Chondrocyte (in vitro differentiated cells): Measurements from ENCODE around the gene MFNG. TPM values are rescaled to one million over a fixed set of nuclear protein-coding genes. Genes with fewer than 3 reads are reported as not detected.
A peak's percentile ranks its signal among the peaks of the same experiment; 100 is the strongest.
"Not testable (repeated sequence)": the region's sequence is repeated elsewhere in the genome, so short reads cannot be mapped to it uniquely, and the experiment has no call there.

Experiments used
- DNase-seq: peaks from one replicate; pipeline ENCODE4 v3.0.0; 2021; ENCODE audit warnings: mixed read lengths, low spot score
- H3K27ac Mint-ChIP-seq: one replicate; pipeline ENCODE4 v1.8.0; 2021; ENCODE audit warnings: mild to moderate bottlenecking, moderate library complexity, mixed read lengths; ENCODE audit not compliant: unreplicated experiment
- H3K27me3 Mint-ChIP-seq: 2 replicates; pipeline ENCODE4 v1.8.0; 2021; ENCODE audit warnings: low read depth, mixed read lengths
- H3K36me3 Mint-ChIP-seq: 2 replicates; pipeline ENCODE4 v1.8.0; 2021; ENCODE audit warnings: low read depth, mixed read lengths
- H3K4me1 Mint-ChIP-seq: 2 replicates; pipeline ENCODE4 v1.8.0; 2021; ENCODE audit warnings: low read depth, mild to moderate bottlenecking, mixed read lengths
- H3K4me3 Mint-ChIP-seq: one replicate; pipeline ENCODE4 v1.8.0; 2021; ENCODE audit warnings: mild to moderate bottlenecking, moderate library complexity, mixed read lengths; ENCODE audit not compliant: unreplicated experiment
- H3K9me3 Mint-ChIP-seq: 2 replicates; pipeline ENCODE4 v1.8.0; 2021; ENCODE audit warnings: low read depth, mixed read lengths
- CTCF ChIP-seq: fragments of 200-600 bp; sonication (generic); IDR thresholded peaks from 2 replicates; pipeline ENCODE4 v1.5.0; 2021; ENCODE audit warnings: antibody characterized with exemption, mild to moderate bottlenecking, moderate library complexity
- total RNA-seq: library from RNA; stranded (reverse); gene quantifications from 3 replicates; pipeline ENCODE4 v1.2.1, GENCODE V29; 2021

Gene MFNG
- total RNA-seq, 1 donor from 2014 or later: 1.1 TPM

GRCh38 chr22:37473437-37473946, 12.7 kb downstream of the MFNG start:
- no peaks in the 10 kb centered on the region for H3K4me1 Mint-ChIP-seq
- H3K9me3 Mint-ChIP-seq: no peaks in the 10 kb centered on the region
- no peak overlapping the region for H3K4me3 Mint-ChIP-seq
- H3K27me3 Mint-ChIP-seq: peaks cover 13% of the 10 kb centered on the region
- no peak for TF ChIP-seq CTCF
- H3K27ac Mint-ChIP-seq: no peak overlapping the region
- DNase-seq: no peak
- no peaks in the 10 kb centered on the region for H3K36me3 Mint-ChIP-seq

GRCh38 chr22:37472418-37473006, 13.7 kb downstream of the MFNG start:
- H3K4me1 Mint-ChIP-seq: no peaks in the 10 kb centered on the region
- DNase-seq: no peak
- H3K27ac Mint-ChIP-seq: no peak overlapping the region
- peaks cover 18% of the 10 kb centered on the region for H3K27me3 Mint-ChIP-seq
- TF ChIP-seq CTCF: peak; percentile 77
- no peaks in the 10 kb centered on the region for H3K9me3 Mint-ChIP-seq
- H3K36me3 Mint-ChIP-seq: no peaks in the 10 kb centered on the region
- H3K4me3 Mint-ChIP-seq: no peak overlapping the region

- no peak for DNase-seq
- no peaks in the 10 kb centered on the region for H3K9me3 Mint-ChIP-seq
- no peak overlapping the region for H3K4me3 Mint-ChIP-seq
- no peak for TF ChIP-seq CTCF
- H3K4me1 Mint-ChIP-seq: no peaks in the 10 kb centered on the region
- H3K36me3 Mint-ChIP-seq: no peaks in the 10 kb centered on the region
- no peak overlapping the region for H3K27ac Mint-ChIP-seq
- peaks cover 18% of the 10 kb centered on the region for H3K27me3 Mint-ChIP-seq
Observed at GRCh38 chr22:37471727-37472417, 14.3 kb downstream of the MFNG start.

- DNase-seq: no peak
- Mint-ChIP-seq H3K27me3 (peaks cover 23% of the 10 kb centered on the region), H3K9me3 (no peaks in the 10 kb centered on the region), H3K27ac (no peak overlapping the region), H3K4me3 (no peak overlapping the region), H3K36me3 (no peaks in the 10 kb centered on the region), H3K4me1 (no peaks in the 10 kb centered on the region)
- no peak for TF ChIP-seq CTCF
Observed at GRCh38 chr22:37470087-37470445, 16.1 kb downstream of the MFNG start.

- peaks cover 23% of the 10 kb centered on the region for H3K27me3 Mint-ChIP-seq
- H3K4me3 Mint-ChIP-seq: no peak overlapping the region
- no peaks in the 10 kb centered on the region for H3K36me3 Mint-ChIP-seq
- H3K4me1 Mint-ChIP-seq: no peaks in the 10 kb centered on the region
- no peak for DNase-seq
- no peak for TF ChIP-seq CTCF
- no peaks in the 10 kb centered on the region for H3K9me3 Mint-ChIP-seq
- H3K27ac Mint-ChIP-seq: no peak overlapping the region
Observed at GRCh38 chr22:37469416-37470086, 16.6 kb downstream of the MFNG start.

- H3K4me1 Mint-ChIP-seq, DNase-seq, H3K9me3 Mint-ChIP-seq, H3K27ac Mint-ChIP-seq, H3K4me3 Mint-ChIP-seq, H3K36me3 Mint-ChIP-seq: not testable (repeated sequence)
- peaks cover 23% of the 10 kb centered on the region for H3K27me3 Mint-ChIP-seq
Observed at GRCh38 chr22:37468201-37468695, 17.9 kb downstream of the MFNG start.
